B cell (primary cell): ENCODE results near the gene DVL1. TPM values are rescaled to one million over a fixed set of nuclear protein-coding genes. Genes with fewer than 3 reads are reported as not detected.

Experiments
- ATAC-seq: fragments of 200-7000 bp; cut with Tn5 transposase; one replicate; pipeline ENCODE4 v1.10.0; 2021; ENCODE audit warnings: low read depth, mild to moderate bottlenecking, moderate number of reproducible peaks, moderate library complexity
- CTCF ChIA-PET: fragments of 350-600 bp; sonication (Branson Sonifier 250); formaldehyde crosslinking; loops from one replicate; lab custom pipeline; 2021; ENCODE audit warnings: antibody characterized with exemption, inconsistent platforms; lab: Charles Lee
- POLR2A ChIA-PET: fragments of 350-600 bp; sonication (Branson Sonifier 250); formaldehyde crosslinking; loops from one replicate; lab custom pipeline; 2021; ENCODE audit warnings: antibody characterized with exemption; lab: Charles Lee
- DNase-seq: peaks from one replicate; pipeline ENCODE4 v3.0.0; 2013
- H2AFZ ChIP-seq: 2 replicates; pipeline ENCODE4 v1.6.1; 2012; ENCODE audit warnings: mild to moderate bottlenecking, low read depth, low read length; ENCODE audit not compliant: insufficient read depth, poor library complexity, severe bottlenecking
- H3K27ac ChIP-seq, 2 donors: 1 replicate in 1 of 2; 2 replicates in 1 of 2; pipeline ENCODE4 v1.5.1; 2012 to 2013; ENCODE audit warnings: low read length in 2 of 2, mild to moderate bottlenecking in 2 of 2, moderate library complexity in 1 of 2
- H3K27me3 ChIP-seq, 4 experiments: fragments of 200-600 bp in 1 of 4; sonication (generic) in 1 of 4; replicated peaks in 1 of 4; 1 replicate in 2 of 4; 2 replicates in 2 of 4; pipeline versions ENCODE4 v1.6.1 to v1.7.0; 2013 to 2016; ENCODE audit warnings: low read length in 3 of 4, mild to moderate bottlenecking in 2 of 4, mixed read lengths in 1 of 4, moderate library complexity in 1 of 4; ENCODE audit not compliant: insufficient read depth in 4 of 4, control insufficient read depth in 3 of 4; ENCODE audit errors: control extremely low read depth in 1 of 4
- H3K36me3 ChIP-seq, 2 experiments: replicated peaks in 1 of 2; 1 replicate in 1 of 2; 2 replicates in 1 of 2; pipeline versions ENCODE4 v1.6.1 to v1.7.1; 2013; ENCODE audit warnings: low read length in 1 of 2; ENCODE audit not compliant: insufficient read depth in 2 of 2, control insufficient read depth in 1 of 2; ENCODE audit errors: control extremely low read depth in 1 of 2, extremely low read depth in 1 of 2
- H3K4me1 ChIP-seq, 2 donors: fragments of 200-600 bp in 1 of 2; sonication (generic) in 1 of 2; 1 replicate in 1 of 2; 2 replicates in 1 of 2; pipeline versions ENCODE4 v1.5.1 to v1.6.1; 2013 to 2017; ENCODE audit warnings: low read length in 2 of 2; ENCODE audit not compliant: control insufficient read depth in 2 of 2, insufficient read depth in 2 of 2
- H3K4me2 ChIP-seq: replicated peaks from 2 replicates; pipeline ENCODE3; 2012; ENCODE audit warnings: mild to moderate bottlenecking, low read depth, low read length; ENCODE audit not compliant: poor library complexity, severe bottlenecking
- H3K4me3 ChIP-seq, 5 experiments: fragments of 200-600 bp in 1 of 5; sonication (generic) in 1 of 5; 1 replicate in 3 of 5; 2 replicates in 2 of 5; pipeline versions ENCODE4 v1.5.1 to v1.7.0; 2011 to 2016; ENCODE audit warnings: low read length in 4 of 5, mild to moderate bottlenecking in 4 of 5, low read depth in 2 of 5, control low read depth in 1 of 5, moderate library complexity in 1 of 5; ENCODE audit not compliant: insufficient read depth in 1 of 5; ENCODE audit errors: control extremely low read depth in 1 of 5, extremely low read depth in 1 of 5
- H3K79me2 ChIP-seq: fragments of 200-600 bp; sonication (generic); one replicate; pipeline ENCODE4 v1.6.0; 2016; ENCODE audit warnings: low read length; ENCODE audit not compliant: control insufficient read depth, insufficient read depth
- H3K9ac ChIP-seq: fragments of 200-600 bp; sonication (generic); 2 replicates; pipeline ENCODE4 v1.6.1; 2017; ENCODE audit warnings: mild to moderate bottlenecking, low read length, moderate library complexity
- H3K9me3 ChIP-seq, 3 donors: one replicate each; pipeline versions ENCODE4 v1.6.1 to v1.7.1; 2013; ENCODE audit warnings: low read length in 2 of 3; ENCODE audit not compliant: control insufficient read depth in 2 of 3, insufficient read depth in 1 of 3; ENCODE audit errors: control extremely low read depth in 1 of 3
- H4K20me1 ChIP-seq: 2 replicates; pipeline ENCODE4 v1.6.0; 2012; ENCODE audit warnings: mild to moderate bottlenecking, low read length; ENCODE audit not compliant: insufficient read depth, control insufficient read depth, poor library complexity, severe bottlenecking
- H3K27ac Mint-ChIP-seq: one replicate; pipeline ENCODE4 v1.8.0; 2021; ENCODE audit warnings: mixed read lengths
- H3K27me3 Mint-ChIP-seq: one replicate; pipeline ENCODE4 v1.8.0; 2021; ENCODE audit warnings: mixed read lengths
- H3K4me1 Mint-ChIP-seq: one replicate; pipeline ENCODE4 v1.8.0; 2021; ENCODE audit warnings: mixed read lengths
- H3K4me3 Mint-ChIP-seq: one replicate; pipeline ENCODE4 v1.8.0; 2021; ENCODE audit warnings: mixed read lengths
- H3K9me3 Mint-ChIP-seq: one replicate; pipeline ENCODE4 v1.8.0; 2022; ENCODE audit warnings: mixed read lengths; ENCODE audit not compliant: insufficient read depth
- CTCF ChIP-seq: fragments of 200-600 bp; IDR thresholded peaks from one replicate; pipeline ENCODE4 v1.8.0; 2022; ENCODE audit warnings: antibody characterized with exemption, mild to moderate bottlenecking
- EZH2 ChIP-seq: IDR thresholded peaks from 2 replicates; pipeline ENCODE4 v1.6.1; 2012; ENCODE audit warnings: borderline replicate concordance, low read depth, mild to moderate bottlenecking, moderate library complexity, low read length; ENCODE audit not compliant: insufficient read depth, poor library complexity, severe bottlenecking
- WGBS: methylation state at CpG from one replicate; pipeline ENCODE4 v1.1.5; 2013; ENCODE audit warnings: missing lambda C conversion rate; ENCODE audit not compliant: insufficient coverage; 5-methylcytosine and 5-hydroxymethylcytosine counted together
- intact Hi-C: fragments of 100-400 bp; cut with micrococcal nuclease; formaldehyde crosslinking; loops from one replicate; pipeline ENCODE4 v1.10.0; 2022
- polyA plus RNA-seq: library from polyadenylated mRNA; depleted of rRNA; stranded (reverse); fragments of >200 nt; gene quantifications from 2 replicates; pipeline ENCODE4 v1.2.3, GENCODE V29; 2012
- total RNA-seq, 2 donors: library from RNA; stranded (reverse); fragments of 120-200 nt in 1 of 2; gene quantifications; 1 replicate in 1 of 2; 2 replicates in 1 of 2; pipeline versions ENCODE4 v1.2.3 to v1.2.4, GENCODE V29; 2013 to 2022

Gene DVL1
- total and polyA plus RNA-seq, 2 donors (not counting 1 experiment from before 2014, with no cell fraction given): 46.1 to 53.5 TPM

DNA sequence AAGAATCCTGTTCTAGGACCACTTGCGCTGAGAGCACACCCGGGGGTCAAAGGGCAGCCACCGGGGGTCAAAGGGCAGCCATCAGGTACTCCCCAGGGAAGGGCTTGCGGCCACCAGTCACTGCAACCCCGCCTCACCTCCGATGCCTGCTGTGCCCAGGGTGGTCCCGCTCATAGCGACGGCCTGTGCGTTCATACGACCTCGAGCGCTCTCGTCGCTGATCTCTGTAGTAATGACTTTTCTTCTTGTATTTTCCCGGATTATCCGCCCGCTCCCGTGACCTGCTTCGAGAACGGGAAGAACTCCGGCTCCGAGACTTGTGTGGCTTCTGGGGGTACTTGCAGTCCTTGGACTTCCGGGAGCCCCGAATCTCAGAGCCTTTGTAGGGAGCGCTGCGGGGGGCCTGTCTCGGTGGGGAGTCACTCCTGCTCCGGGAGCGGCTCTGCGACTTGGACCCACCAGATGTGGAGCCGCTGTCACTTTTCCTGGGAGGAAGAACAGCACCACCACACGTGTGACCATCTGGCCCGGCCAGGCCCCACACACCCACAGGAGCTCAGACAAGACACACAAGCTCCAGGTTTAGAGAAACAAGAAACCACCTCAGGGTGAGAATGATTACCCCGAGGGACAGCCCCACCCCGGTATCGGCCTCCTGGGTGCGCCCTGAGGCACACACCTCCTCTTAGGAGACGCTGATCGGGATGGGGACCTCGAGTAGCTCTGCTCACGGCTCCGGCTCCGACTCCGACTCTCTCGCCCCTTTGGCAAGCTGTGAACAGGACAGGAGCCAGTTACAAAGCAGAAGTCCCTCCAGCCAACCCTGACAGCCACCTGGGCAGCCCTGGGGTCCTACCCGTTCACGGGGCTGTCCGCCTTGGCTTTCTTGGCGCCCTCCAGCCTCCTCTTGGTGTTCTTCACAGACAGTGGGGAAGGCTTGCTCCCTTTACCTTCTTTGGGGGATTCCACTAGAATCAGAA lies 38.2 kb upstream of the DVL1 start:
- Histone ChIP-seq H3K4me1 (no peaks in the 10 kb centered on the region), H3K4me2 (no peak overlapping the region), H4K20me1 (peaks cover 37% of the 10 kb centered on the region), H2AFZ (no peak overlapping the region), H3K79me2 (peaks cover 20% of the 10 kb centered on the region), H3K9me3 (no peaks in the 10 kb centered on the region), H3K27ac (no peak overlapping the region), H3K4me3 (no peak overlapping the region), H3K36me3 (peaks cover 15 to 68% of the 10 kb centered on the region in 2 experiments), H3K27me3 (no peaks in the 10 kb centered on the region), H3K9ac (no peak overlapping the region)
- POLR2A ChIA-PET: no interaction called here
- no peaks in the 10 kb centered on the region for H3K27me3 Mint-ChIP-seq
- intact Hi-C loops: no loop called here
- TF ChIP-seq EZH2 (no peak), CTCF (no peak)
- DNase-seq (no peak), ATAC-seq (no peak)
- H3K4me1 Mint-ChIP-seq: no peaks in the 10 kb centered on the region
- CTCF ChIA-PET: interaction anchor here (1.7 kb wide), 1 partner anchor 11 kb away, joined by 4 read pairs; the partner anchor contains the start of gene CCNL2
- H3K9me3 Mint-ChIP-seq: no peaks in the 10 kb centered on the region
- no peak overlapping the region for H3K27ac Mint-ChIP-seq
- no peak overlapping the region for H3K4me3 Mint-ChIP-seq
- 97% methylated on average over 49 of the region's 50 CpGs for WGBS

DNA sequence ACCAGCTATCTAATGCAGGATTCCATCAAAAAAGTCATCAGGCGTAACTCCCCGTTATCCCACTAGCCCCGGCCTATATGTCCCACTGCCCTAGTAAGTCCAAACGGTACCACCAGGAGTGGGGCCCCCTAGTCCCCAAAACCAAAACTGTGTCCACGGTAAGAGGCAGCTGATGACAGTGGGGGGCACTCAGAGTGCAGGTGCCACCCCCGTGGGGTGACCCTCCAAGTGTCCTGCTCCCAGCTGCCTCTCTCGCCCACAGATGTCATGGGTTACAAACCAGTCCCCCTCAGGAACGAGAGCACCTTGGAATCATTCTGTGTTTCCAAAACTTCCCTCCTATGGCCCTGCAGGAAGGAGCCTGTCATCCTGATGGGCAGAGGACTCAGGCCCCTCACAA lies 36.7 kb upstream of the DVL1 start:
- H3K36me3 ChIP-seq: peaks cover 11 to 53% of the 10 kb centered on the region in 2 experiments
- ChIA-PET POLR2A (no interaction called here), CTCF (interaction anchor here (1.0 to 1.7 kb wide), 2 partner anchors 9 to 13 kb away, joined by 3 to 4 read pairs; partner anchors contain the start of gene CCNL2)
- H3K4me3 ChIP-seq: no peak overlapping the region
- H3K4me2 ChIP-seq: no peak overlapping the region
- H3K27ac ChIP-seq: no peak overlapping the region
- Mint-ChIP-seq H3K27me3 (no peaks in the 10 kb centered on the region), H3K9me3 (no peaks in the 10 kb centered on the region), H3K27ac (no peak overlapping the region), H3K4me3 (no peak overlapping the region), H3K4me1 (no peaks in the 10 kb centered on the region)
- H2AFZ ChIP-seq: no peak overlapping the region
- no peaks in the 10 kb centered on the region for H3K9me3 ChIP-seq
- WGBS: 96% methylated on average over 8 of the region's 8 CpGs
- H3K27me3 ChIP-seq: no peaks in the 10 kb centered on the region
- H3K9ac ChIP-seq: no peak overlapping the region
- peaks cover 30% of the 10 kb centered on the region for H3K79me2 ChIP-seq
- no peak for ATAC-seq
- no peaks in the 10 kb centered on the region for H3K4me1 ChIP-seq
- TF ChIP-seq EZH2 (no peak), CTCF (no peak)
- no peak for DNase-seq
- peaks cover 30% of the 10 kb centered on the region for H4K20me1 ChIP-seq
- intact Hi-C loops: no loop called here
